ENCODE measurements around the gene SERPINE1.
"Not testable (repeated sequence)": the region's sequence is repeated elsewhere in the genome, so short reads cannot be mapped to it uniquely, and the experiment has no call there.

Gene SERPINE1

DNA sequence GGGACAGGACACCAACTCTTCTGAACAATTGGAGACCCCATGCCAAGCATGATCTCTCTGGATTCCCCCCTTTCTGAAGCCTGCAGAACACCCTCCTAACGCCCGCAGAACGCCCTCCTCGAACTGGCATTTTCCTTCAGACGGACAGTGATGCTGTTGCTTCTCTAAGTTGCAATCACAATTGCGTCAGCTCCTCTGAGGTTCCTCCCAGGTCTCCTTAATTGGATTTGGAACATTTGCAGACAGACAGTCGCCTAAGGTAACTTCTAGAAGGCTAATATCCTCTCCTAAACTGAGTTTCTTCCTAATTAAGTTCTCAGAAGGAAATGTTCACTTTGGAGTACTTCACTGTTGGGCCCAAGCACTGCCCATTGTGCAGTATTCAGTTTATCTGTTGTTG is 20.5 kb upstream of the SERPINE1 start:
- in situ Hi-C loops (cut with HindIII; ENCODE audit: low pct_unique_long_range_greater_than_20kb, low sequenced_read_pairs) = no loop called here

DNA sequence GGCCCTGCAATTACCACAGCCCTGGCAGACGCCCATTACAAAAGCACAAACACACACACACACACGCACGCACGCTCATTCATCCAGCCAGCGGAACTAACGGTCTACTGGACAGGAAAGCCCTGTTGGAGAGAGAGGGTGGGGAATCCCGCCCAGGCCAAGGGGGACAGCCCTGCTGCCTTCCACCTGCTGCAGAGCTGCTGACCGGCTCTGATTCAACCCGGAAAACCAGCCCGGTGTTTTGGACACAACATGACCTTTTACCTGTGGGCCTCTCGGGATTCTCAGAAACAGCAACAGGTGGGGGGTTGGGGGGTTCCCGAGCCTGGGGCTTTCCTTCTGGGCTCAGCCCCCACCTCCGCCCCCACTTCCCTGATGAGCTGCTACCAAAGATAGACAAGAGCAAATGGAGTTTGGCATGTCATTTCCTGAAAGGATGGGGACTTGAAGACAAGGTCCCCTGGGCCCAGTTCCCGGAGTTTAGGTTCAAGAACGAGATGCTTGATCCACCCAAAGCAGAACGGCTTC is 18.5 kb upstream of the SERPINE1 start:
- DNase-seq (ENCODE audit: low read depth in 1 of 2, low spot score in 1 of 2) = no peak
- in situ Hi-C loops (cut with HindIII; ENCODE audit: low pct_unique_long_range_greater_than_20kb, low sequenced_read_pairs) = no loop called here
- TF ChIP-seq JUND (IDR thresholded peaks at IDR 0.05; ENCODE audit: low read depth) = no peak

More for the DNA sequence above, 20.5 kb upstream of the SERPINE1 start:
- no peak for TF ChIP-seq JUND (IDR thresholded peaks at IDR 0.05; ENCODE audit: low read depth)
- no peak for DNase-seq (ENCODE audit: low read depth in 1 of 2, low spot score in 1 of 2)

GRCh38 chr7:101108961-101109360 is 17.9 kb upstream of the SERPINE1 start:
- in situ Hi-C loops (cut with HindIII; ENCODE audit: low pct_unique_long_range_greater_than_20kb, low sequenced_read_pairs) = no loop called here
- no peak for TF ChIP-seq JUND (IDR thresholded peaks at IDR 0.05; ENCODE audit: low read depth)
- no peak for DNase-seq (ENCODE audit: low read depth in 1 of 2, low spot score in 1 of 2)

GRCh38 chr7:101109368-101109767 is 17.5 kb upstream of the SERPINE1 start:
- DNase-seq (ENCODE audit: low read depth in 1 of 2, low spot score in 1 of 2) = no peak
- in situ Hi-C loops (cut with HindIII; ENCODE audit: low pct_unique_long_range_greater_than_20kb, low sequenced_read_pairs) = no loop called here
- TF ChIP-seq JUND (IDR thresholded peaks at IDR 0.05; ENCODE audit: low read depth) = no peak

- no peak for TF ChIP-seq JUND (IDR thresholded peaks at IDR 0.05; ENCODE audit: low read depth)
- no peak for DNase-seq (ENCODE audit: low read depth in 1 of 2, low spot score in 1 of 2)
- in situ Hi-C loops (cut with HindIII; ENCODE audit: low pct_unique_long_range_greater_than_20kb, low sequenced_read_pairs) = no loop called here
Measured at GRCh38 chr7:101111261-101111660, 15.6 kb upstream of the SERPINE1 start.

DNA sequence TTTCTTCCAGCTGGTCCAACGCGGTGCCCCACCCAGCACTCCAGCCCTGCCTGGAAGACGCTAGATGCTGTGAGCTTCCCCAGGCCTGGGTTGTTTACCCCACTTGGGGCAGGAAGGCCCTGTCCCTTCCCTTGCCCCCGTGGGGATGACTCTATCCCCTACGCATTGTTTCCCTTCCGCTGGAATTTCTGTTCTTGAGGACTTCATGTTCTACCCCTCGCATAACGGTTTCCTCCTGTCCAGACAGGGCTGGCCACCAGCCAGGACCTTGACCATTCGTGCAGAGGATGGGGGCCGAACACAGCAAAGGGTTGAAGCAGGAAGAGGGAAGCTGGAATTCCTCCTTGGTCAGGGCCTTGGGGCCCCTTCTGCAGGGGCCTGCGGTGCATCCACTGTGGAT is 14.7 kb upstream of the SERPINE1 start:
- TF ChIP-seq JUND (IDR thresholded peaks at IDR 0.05; ENCODE audit: low read depth) = no peak
- no peak for DNase-seq (ENCODE audit: low read depth in 1 of 2, low spot score in 1 of 2)
- in situ Hi-C loops (cut with HindIII; ENCODE audit: low pct_unique_long_range_greater_than_20kb, low sequenced_read_pairs) = no loop called here

- DNase-seq (ENCODE audit: low read depth in 1 of 2, low spot score in 1 of 2); in situ Hi-C loops (cut with HindIII; ENCODE audit: low pct_unique_long_range_greater_than_20kb, low sequenced_read_pairs): not testable (repeated sequence)
Measured at GRCh38 chr7:101113140-101113539, 13.8 kb upstream of the SERPINE1 start.

DNA sequence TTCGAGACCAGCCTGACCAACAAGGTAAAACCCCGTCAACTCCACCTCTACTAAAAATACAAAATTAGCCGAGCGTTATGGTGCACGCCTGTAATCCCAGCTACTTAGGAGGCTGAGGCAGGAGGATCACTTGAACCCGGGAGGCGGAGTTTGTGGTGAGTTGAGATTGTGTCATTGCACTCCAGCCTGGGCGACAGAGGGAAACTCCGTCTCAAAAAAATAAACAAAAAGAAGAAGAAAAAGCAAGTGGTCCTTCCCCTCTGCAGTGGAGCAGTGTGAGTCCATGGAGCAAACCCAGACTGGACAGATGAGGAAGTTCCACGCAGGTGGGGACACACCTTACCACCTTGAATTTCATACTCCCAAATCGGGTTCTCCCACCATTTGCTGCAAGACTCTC is 13.1 kb upstream of the SERPINE1 start:
- no peak for DNase-seq (ENCODE audit: low read depth in 1 of 2, low spot score in 1 of 2)
- TF ChIP-seq JUND (IDR thresholded peaks at IDR 0.05; ENCODE audit: low read depth) = no peak
- in situ Hi-C loops (cut with HindIII; ENCODE audit: low pct_unique_long_range_greater_than_20kb, low sequenced_read_pairs) = no loop called here

- in situ Hi-C loops (cut with HindIII; ENCODE audit: low pct_unique_long_range_greater_than_20kb, low sequenced_read_pairs) = no loop called here
- TF ChIP-seq JUND (IDR thresholded peaks at IDR 0.05; ENCODE audit: low read depth) = no peak
- DNase-seq (ENCODE audit: low read depth in 1 of 2, low spot score in 1 of 2) = no peak
Measured at GRCh38 chr7:101114492-101114891, 12.4 kb upstream of the SERPINE1 start.

DNA sequence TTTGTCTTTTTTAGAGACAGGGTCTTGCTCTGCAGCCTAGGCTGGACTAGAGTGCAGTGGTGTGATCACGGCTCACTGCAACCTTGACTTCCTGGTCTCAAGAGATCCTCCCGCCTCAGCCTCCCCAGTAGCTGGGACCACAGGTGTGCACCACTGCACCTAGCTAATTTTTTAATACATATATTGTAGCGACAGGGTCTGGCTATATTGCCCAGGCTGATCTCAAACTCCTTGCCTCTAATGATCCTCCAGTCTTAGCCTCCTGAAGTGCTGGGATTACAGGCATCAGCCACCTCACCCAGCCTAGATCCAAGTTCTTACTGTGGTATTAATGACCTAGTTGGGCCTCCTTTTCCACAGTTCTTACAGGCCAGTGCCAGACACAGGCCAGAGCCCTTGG is 11.7 kb upstream of the SERPINE1 start:
- in situ Hi-C loops (cut with HindIII; ENCODE audit: low pct_unique_long_range_greater_than_20kb, low sequenced_read_pairs) = no loop called here
- DNase-seq (ENCODE audit: low read depth in 1 of 2, low spot score in 1 of 2) = no peak
- no peak for TF ChIP-seq JUND (IDR thresholded peaks at IDR 0.05; ENCODE audit: low read depth)

GRCh38 chr7:101116898-101117297 is 10.0 kb upstream of the SERPINE1 start:
- no peak for TF ChIP-seq JUND (IDR thresholded peaks at IDR 0.05; ENCODE audit: low read depth)
- DNase-seq (ENCODE audit: low read depth in 1 of 2, low spot score in 1 of 2) = no peak
- in situ Hi-C loops (cut with HindIII; ENCODE audit: low pct_unique_long_range_greater_than_20kb, low sequenced_read_pairs) = no loop called here

DNA sequence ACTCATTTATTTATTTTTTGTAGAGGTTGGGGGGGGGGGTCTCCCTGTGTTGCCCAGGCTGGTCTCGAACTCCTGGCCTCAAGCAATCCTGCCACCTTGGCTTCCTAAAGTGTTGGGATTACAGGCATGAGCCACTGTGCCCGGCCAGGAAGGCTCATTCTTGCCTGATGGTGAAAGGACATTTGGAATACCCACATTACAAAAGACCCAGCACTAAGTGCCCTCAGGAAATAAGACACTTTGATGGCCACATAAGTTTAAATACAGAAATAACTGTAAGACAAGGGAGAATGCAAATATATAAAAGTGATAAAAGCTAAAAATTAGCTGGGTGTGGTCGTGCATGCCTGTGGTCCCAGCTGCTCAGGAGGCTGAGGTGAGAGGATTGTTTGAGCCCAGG is 8.0 kb upstream of the SERPINE1 start:
- no peak for TF ChIP-seq JUND (IDR thresholded peaks at IDR 0.05; ENCODE audit: low read depth)
- DNase-seq (ENCODE audit: low read depth in 1 of 2, low spot score in 1 of 2) = no peak
- in situ Hi-C loops (cut with HindIII; ENCODE audit: low pct_unique_long_range_greater_than_20kb, low sequenced_read_pairs) = no loop called here

- no peak for TF ChIP-seq JUND (IDR thresholded peaks at IDR 0.05; ENCODE audit: low read depth)
- DNase-seq (ENCODE audit: low read depth in 1 of 2, low spot score in 1 of 2) = no peak
- in situ Hi-C loops (cut with HindIII; ENCODE audit: low pct_unique_long_range_greater_than_20kb, low sequenced_read_pairs) = no loop called here
Measured at GRCh38 chr7:101119876-101120275, 7.0 kb upstream of the SERPINE1 start.

DNA sequence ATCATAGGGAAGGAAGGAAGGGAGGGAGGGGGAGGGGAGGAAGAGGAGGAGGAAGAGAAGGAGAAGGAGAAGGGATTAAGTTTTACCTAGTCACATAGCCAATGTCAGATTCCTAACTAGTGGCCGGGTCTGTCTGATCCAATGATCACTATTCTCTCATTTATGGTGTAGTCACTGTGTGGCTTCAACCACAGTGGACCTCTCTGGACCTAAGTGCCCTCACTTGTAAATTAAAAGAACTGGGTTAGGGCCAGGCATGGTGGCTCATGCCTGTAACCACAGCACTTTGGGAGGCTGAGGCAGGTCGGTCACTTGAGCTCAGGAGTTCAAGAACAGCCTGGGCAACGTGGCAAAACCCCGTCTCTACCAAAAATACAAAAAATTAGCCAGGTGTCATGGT is 6.6 kb upstream of the SERPINE1 start:
- TF ChIP-seq JUND (IDR thresholded peaks at IDR 0.05; ENCODE audit: low read depth) = no peak
- in situ Hi-C loops (cut with HindIII; ENCODE audit: low pct_unique_long_range_greater_than_20kb, low sequenced_read_pairs) = no loop called here
- DNase-seq (ENCODE audit: low read depth in 1 of 2, low spot score in 1 of 2) = no peak

GRCh38 chr7:101121631-101121990 is 5.3 kb upstream of the SERPINE1 start:
- in situ Hi-C loops (cut with HindIII; ENCODE audit: low pct_unique_long_range_greater_than_20kb, low sequenced_read_pairs); DNase-seq (ENCODE audit: low read depth in 1 of 2, low spot score in 1 of 2): not testable (repeated sequence)

All from T47D (cell line).